22Rv1 (cell line): ENCODE data around the gene IGFBP7.

Experiments
- ZFX ChIP-seq: fragments of 450-650 bp; IDR thresholded peaks from 2 replicates; pipeline ENCODE4 v1.6.1; 2017; ENCODE audit warnings: antibody characterized with exemption, borderline replicate concordance
- TF ChIP-seq, protein P1 (sequence below): fragments of 450-650 bp; IDR thresholded peaks from 2 replicates; pipeline ENCODE4 v1.5.1; 2017; ENCODE audit warnings: mild to moderate bottlenecking

DNA sequence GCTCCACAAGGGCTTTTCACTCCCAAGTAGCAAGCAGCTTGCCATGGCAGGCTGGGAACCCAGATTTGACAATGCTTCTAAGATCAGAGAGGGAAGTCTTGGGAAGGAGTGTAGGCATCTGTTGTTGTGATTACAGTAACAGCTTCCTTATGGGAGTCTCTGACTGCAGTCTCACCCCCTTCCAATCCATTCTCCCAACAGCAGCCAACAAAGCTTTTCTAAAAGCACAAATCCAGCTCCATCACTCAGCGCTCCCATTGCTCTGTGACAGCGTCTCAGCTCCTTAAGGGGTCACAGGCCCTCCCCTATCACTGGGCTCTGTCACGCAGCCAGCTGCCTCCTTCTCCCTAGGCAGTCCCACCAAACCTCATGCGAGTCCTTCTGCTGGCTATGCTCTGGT, 7.1 kb downstream of the IGFBP7 start:
- TF ChIP-seq, protein P1, sequence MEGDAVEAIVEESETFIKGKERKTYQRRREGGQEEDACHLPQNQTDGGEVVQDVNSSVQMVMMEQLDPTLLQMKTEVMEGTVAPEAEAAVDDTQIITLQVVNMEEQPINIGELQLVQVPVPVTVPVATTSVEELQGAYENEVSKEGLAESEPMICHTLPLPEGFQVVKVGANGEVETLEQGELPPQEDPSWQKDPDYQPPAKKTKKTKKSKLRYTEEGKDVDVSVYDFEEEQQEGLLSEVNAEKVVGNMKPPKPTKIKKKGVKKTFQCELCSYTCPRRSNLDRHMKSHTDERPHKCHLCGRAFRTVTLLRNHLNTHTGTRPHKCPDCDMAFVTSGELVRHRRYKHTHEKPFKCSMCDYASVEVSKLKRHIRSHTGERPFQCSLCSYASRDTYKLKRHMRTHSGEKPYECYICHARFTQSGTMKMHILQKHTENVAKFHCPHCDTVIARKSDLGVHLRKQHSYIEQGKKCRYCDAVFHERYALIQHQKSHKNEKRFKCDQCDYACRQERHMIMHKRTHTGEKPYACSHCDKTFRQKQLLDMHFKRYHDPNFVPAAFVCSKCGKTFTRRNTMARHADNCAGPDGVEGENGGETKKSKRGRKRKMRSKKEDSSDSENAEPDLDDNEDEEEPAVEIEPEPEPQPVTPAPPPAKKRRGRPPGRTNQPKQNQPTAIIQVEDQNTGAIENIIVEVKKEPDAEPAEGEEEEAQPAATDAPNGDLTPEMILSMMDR, result no peak
- no peak for TF ChIP-seq ZFX
